Ovary (tissue), 3 donors: Measurements from ENCODE around the gene NEURL1B.

Experiments used
- CTCF ChIP-seq, 3 donors: fragments of 450-650 bp in 2 of 3; fragments of 200-600 bp in 1 of 3; IDR thresholded peaks; one replicate each; pipeline versions ENCODE4 v1.5.1 to v1.8.0; 2016 to 2022; ENCODE audit warnings: antibody characterized with exemption in 3 of 3, mild to moderate bottlenecking in 1 of 3
- EP300 ChIP-seq: sonication (generic); formaldehyde crosslinking; IDR thresholded peaks from one replicate; pipeline ENCODE4 v1.6.1; 2017; ENCODE audit warnings: antibody characterized with exemption
- POLR2A ChIP-seq: fragments of 450-650 bp; IDR thresholded peaks from one replicate; pipeline ENCODE4 v1.6.1; 2017; ENCODE audit warnings: antibody characterized with exemption, mild to moderate bottlenecking, moderate library complexity
- donor health status: DM: no; HTN: no; CAD: no.

- TF ChIP-seq CTCF (IDR thresholded peaks at IDR 0.05) (peak in 1 of 3 donors; percentile 19), POLR2A (peak; percentile 44), EP300 (no peak)
Measured at GRCh38 chr5:172640822-172641358, at the start of gene NEURL1B.
